SU-DHL-6 (cell line): ENCODE data around the gene GOLGB1.

Experiments used
- H2AFZ ChIP-seq: fragments of 200-600 bp; sonication (generic); 2 replicates; pipeline ENCODE4 v1.6.1; 2014; ENCODE audit warnings: low read depth, mild to moderate bottlenecking, moderate library complexity, mixed read lengths, antibody characterized with exemption, low read length; ENCODE audit not compliant: severe bottlenecking
- H3F3A ChIP-seq: fragments of 200-600 bp; shearing (Covaris generic); 2 replicates; pipeline ENCODE4 v1.6.0; 2016; ENCODE audit warnings: antibody characterized with exemption, mild to moderate bottlenecking; ENCODE audit not compliant: insufficient read depth
- H3K27ac ChIP-seq: fragments of 200-600 bp; sonication (generic); 2 replicates; pipeline ENCODE4 v1.5.1; 2016; ENCODE audit warnings: low read depth, mild to moderate bottlenecking, low read length, moderate library complexity, mixed read lengths
- H3K27me3 ChIP-seq: fragments of 200-600 bp; sonication (generic), shearing (Covaris generic); 2 replicates; pipeline ENCODE4 v1.6.0; 2014; ENCODE audit warnings: mild to moderate bottlenecking, low read length
- H3K36me3 ChIP-seq: fragments of 200-600 bp; sonication (generic); 2 replicates; pipeline ENCODE4 v1.6.1; 2014; ENCODE audit warnings: mild to moderate bottlenecking, low read length, mixed read lengths
- H3K4me2 ChIP-seq: fragments of 300-600, 200-600 bp; shearing (Covaris generic), sonication (generic); 2 replicates; pipeline ENCODE4 v1.6.0; 2014; ENCODE audit warnings: low read length, low read depth, mild to moderate bottlenecking; ENCODE audit not compliant: poor library complexity, severe bottlenecking
- H3K4me3 ChIP-seq: fragments of 200-600 bp; sonication (generic); 2 replicates; pipeline ENCODE4 v1.5.1; 2014; ENCODE audit warnings: antibody characterized with exemption, low read length, mild to moderate bottlenecking, mixed read lengths; ENCODE audit not compliant: insufficient read depth, poor library complexity, severe bottlenecking
- H3K79me2 ChIP-seq: fragments of 200-600 bp; sonication (generic); 2 replicates; pipeline ENCODE4 v1.6.1; 2014; ENCODE audit warnings: mild to moderate bottlenecking, low read length, moderate library complexity; ENCODE audit not compliant: insufficient read depth
- H3K9ac ChIP-seq: fragments of 200-600 bp; sonication (generic); 2 replicates; pipeline ENCODE4 v1.7.0; 2014; ENCODE audit warnings: mild to moderate bottlenecking, low read length
- H3K9me2 ChIP-seq: fragments of 200-600 bp; sonication (generic); replicated peaks from 2 replicates; pipeline ENCODE4 v1.6.1; 2014; ENCODE audit warnings: low read length; ENCODE audit not compliant: insufficient read depth
- H3K9me3 ChIP-seq: fragments of 200-600 bp; sonication (generic); 2 replicates; pipeline ENCODE4 v1.6.1; 2014; ENCODE audit warnings: low read length, mixed read lengths; ENCODE audit not compliant: insufficient read depth
- H4K20me1 ChIP-seq: fragments of 200-600 bp; sonication (generic); 2 replicates; pipeline ENCODE4 v1.6.1; 2014; ENCODE audit warnings: low read depth, mild to moderate bottlenecking, antibody characterized with exemption, low read length, moderate library complexity, mixed read lengths
- EZH2phosphoT487 ChIP-seq: fragments of 200-600 bp; sonication (generic), shearing (Covaris generic); conservative IDR thresholded peaks from 2 replicates; pipeline ENCODE4 v1.6.1; 2018; ENCODE audit warnings: mild to moderate bottlenecking, antibody characterized with exemption, low read length, moderate library complexity, mixed read lengths
- TF ChIP-seq, protein P1 (sequence below): fragments of 200-600 bp; sonication (generic); IDR thresholded peaks from one replicate; pipeline ENCODE4 v1.5.1; 2017; ENCODE audit warnings: antibody characterized with exemption, mild to moderate bottlenecking, low read length, moderate library complexity; ENCODE audit not compliant: insufficient read depth, poor library complexity, severe bottlenecking

Gene GOLGB1

DNA sequence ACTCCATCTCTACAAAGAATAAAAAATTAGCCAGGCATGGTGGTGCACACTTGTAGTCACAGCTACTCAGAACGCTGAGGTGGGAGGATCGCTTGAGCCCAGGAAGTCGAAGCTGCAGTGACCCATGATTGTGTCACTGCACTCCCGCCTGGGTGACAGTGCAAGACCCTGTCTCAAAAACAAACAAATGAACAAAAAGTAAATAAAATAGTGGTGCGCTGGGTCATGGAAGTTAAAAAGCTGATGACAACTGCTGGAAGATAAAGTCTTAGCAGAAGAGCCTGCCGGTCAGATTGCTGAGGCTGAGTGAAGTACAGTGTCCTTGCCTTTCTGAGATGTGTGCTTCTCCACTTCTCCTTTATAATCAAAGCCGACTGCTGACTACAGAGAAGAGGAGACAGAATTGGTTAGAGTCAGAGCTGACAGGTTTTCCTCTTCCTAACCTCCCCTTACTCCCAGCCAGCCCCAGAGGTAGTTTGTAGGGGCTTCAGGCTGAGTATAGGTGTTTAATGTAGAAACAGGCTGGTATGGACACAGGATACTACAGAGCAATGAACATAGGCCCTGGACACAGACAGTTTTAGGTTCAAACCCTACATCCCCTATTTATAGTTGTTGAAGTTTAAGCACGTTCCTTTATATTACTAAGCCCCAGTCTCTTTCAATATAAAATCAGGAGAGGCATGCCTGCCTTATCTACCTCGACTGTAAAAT lies 106.8 kb downstream of the GOLGB1 start:
- no peaks in the 10 kb centered on the region for H3K79me2 ChIP-seq
- no peak overlapping the region for H3K4me2 ChIP-seq
- H3K9me2 ChIP-seq: no peaks in the 10 kb centered on the region
- H3K4me3 ChIP-seq: no peak overlapping the region
- H3F3A ChIP-seq: no peaks in the 10 kb centered on the region
- H2AFZ ChIP-seq: no peak overlapping the region
- H3K27ac ChIP-seq: no peak overlapping the region
- peaks cover 53% of the 10 kb centered on the region for H3K36me3 ChIP-seq
- H3K9me3 ChIP-seq: no peaks in the 10 kb centered on the region
- H3K9ac ChIP-seq: no peak overlapping the region
- TF ChIP-seq, protein P1, sequence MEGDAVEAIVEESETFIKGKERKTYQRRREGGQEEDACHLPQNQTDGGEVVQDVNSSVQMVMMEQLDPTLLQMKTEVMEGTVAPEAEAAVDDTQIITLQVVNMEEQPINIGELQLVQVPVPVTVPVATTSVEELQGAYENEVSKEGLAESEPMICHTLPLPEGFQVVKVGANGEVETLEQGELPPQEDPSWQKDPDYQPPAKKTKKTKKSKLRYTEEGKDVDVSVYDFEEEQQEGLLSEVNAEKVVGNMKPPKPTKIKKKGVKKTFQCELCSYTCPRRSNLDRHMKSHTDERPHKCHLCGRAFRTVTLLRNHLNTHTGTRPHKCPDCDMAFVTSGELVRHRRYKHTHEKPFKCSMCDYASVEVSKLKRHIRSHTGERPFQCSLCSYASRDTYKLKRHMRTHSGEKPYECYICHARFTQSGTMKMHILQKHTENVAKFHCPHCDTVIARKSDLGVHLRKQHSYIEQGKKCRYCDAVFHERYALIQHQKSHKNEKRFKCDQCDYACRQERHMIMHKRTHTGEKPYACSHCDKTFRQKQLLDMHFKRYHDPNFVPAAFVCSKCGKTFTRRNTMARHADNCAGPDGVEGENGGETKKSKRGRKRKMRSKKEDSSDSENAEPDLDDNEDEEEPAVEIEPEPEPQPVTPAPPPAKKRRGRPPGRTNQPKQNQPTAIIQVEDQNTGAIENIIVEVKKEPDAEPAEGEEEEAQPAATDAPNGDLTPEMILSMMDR: no peak
- no peak for TF ChIP-seq EZH2phosphoT487
- H4K20me1 ChIP-seq: no peaks in the 10 kb centered on the region
- no peaks in the 10 kb centered on the region for H3K27me3 ChIP-seq

DNA sequence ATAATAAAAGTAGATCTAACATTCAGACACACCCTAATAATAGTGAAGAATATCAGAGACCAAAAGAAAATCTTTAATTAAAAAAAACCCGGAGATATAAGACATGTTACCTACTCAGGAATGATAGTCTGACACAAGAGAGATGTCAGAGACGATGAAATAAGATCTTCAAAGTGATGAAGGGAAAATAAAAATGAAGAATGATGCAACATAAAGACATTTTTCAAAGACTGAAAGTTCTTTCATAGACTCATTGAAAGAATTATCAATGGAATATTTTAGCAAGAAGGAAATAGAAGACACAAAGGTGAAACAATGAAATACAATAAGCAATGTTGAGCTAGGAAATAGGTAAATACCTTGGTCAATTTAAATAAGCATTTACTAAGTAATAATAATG lies 108.4 kb downstream of the GOLGB1 start:
- Histone ChIP-seq H3K79me2 (no peaks in the 10 kb centered on the region), H3K27me3 (no peaks in the 10 kb centered on the region), H3F3A (no peaks in the 10 kb centered on the region), H4K20me1 (no peaks in the 10 kb centered on the region), H2AFZ (no peak overlapping the region), H3K27ac (no peak overlapping the region), H3K9me3 (no peaks in the 10 kb centered on the region), H3K9me2 (no peaks in the 10 kb centered on the region), H3K9ac (no peak overlapping the region), H3K4me3 (no peak overlapping the region), H3K4me2 (no peak overlapping the region), H3K36me3 (peaks cover 51% of the 10 kb centered on the region)
- no peak for TF ChIP-seq EZH2phosphoT487
- TF ChIP-seq, protein P1: no peak

DNA sequence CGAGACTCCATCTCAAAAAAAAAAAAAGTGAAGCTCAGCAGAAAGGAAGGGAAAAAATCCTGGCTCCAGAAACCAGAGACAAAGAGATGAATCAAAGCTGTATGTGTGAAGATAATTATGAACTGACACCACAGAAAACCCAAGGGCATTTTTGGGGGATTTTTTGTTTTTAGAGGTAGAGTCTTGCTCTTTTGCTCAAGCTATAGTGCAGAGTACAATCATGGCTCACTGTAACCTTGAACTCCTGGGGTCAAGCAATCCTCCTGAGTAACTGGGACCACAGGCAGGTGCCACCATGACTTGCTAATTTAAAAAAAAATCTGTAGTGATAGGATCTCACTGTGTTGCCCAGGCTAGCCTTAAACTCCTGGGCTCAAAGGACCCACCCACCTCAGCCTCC lies 111.6 kb downstream of the GOLGB1 start:
- peaks cover 25% of the 10 kb centered on the region for H3K36me3 ChIP-seq
- H3K4me2 ChIP-seq: no peak overlapping the region
- no peaks in the 10 kb centered on the region for H3K79me2 ChIP-seq
- H3K27ac ChIP-seq: no peak overlapping the region
- no peaks in the 10 kb centered on the region for H3K27me3 ChIP-seq
- H3K9ac ChIP-seq: no peak overlapping the region
- no peak overlapping the region for H3K4me3 ChIP-seq
- no peaks in the 10 kb centered on the region for H3K9me2 ChIP-seq
- H2AFZ ChIP-seq: no peak overlapping the region
- TF ChIP-seq EZH2phosphoT487: no peak
- TF ChIP-seq, protein P1: no peak
- no peaks in the 10 kb centered on the region for H3K9me3 ChIP-seq
- no peaks in the 10 kb centered on the region for H3F3A ChIP-seq
- H4K20me1 ChIP-seq: no peaks in the 10 kb centered on the region
